SK-N-MC (cell line): ENCODE results near the gene FAM193B.

Experiments
- DNase-seq: peaks from one replicate; pipeline ENCODE4 v3.0.0-alpha.2; 2011; ENCODE audit warnings: low read depth, low spot score
- H3K27ac ChIP-seq: fragments of 200-600 bp; sonication (generic); 2 replicates; pipeline ENCODE4 v1.5.1; 2016; ENCODE audit warnings: mixed run types
- H3K36me3 ChIP-seq: fragments of 200-600 bp; sonication (generic); 2 replicates; pipeline ENCODE4 v1.6.1; 2017; ENCODE audit warnings: antibody characterized with exemption, low read length, mixed read lengths; ENCODE audit not compliant: insufficient read depth
- H3K4me3 ChIP-seq: fragments of 200-600 bp; sonication (generic); 2 replicates; pipeline ENCODE4 v1.5.1; 2016
- H3K9ac ChIP-seq: fragments of 200-600 bp; sonication (generic); 2 replicates; pipeline ENCODE4 v1.8.0; 2017; ENCODE audit warnings: mixed run types, mixed read lengths; ENCODE audit not compliant: insufficient read length
- H3K9me3 ChIP-seq: fragments of 200-600 bp; sonication (generic); 2 replicates; pipeline ENCODE4 v1.6.1; 2017; ENCODE audit warnings: low read depth, mild to moderate bottlenecking, antibody characterized with exemption, low read length, moderate library complexity, mixed read lengths
- EZH2 ChIP-seq: fragments of 200-600 bp; sonication (generic); IDR thresholded peaks from one replicate; pipeline ENCODE4 v1.6.1; 2017; ENCODE audit warnings: antibody characterized with exemption
- FOXP2 ChIP-seq: optimal IDR thresholded peaks from 2 replicates; pipeline ENCODE3; 2011; ENCODE audit warnings: mild to moderate bottlenecking, moderate library complexity; ENCODE audit not compliant: insufficient read depth; ENCODE audit errors: extremely low read length, control extremely low read depth
- POLR2AphosphoS5 ChIP-seq: IDR thresholded peaks from 2 replicates; pipeline ENCODE4 v1.6.1; 2012; ENCODE audit warnings: mild to moderate bottlenecking, low read depth, low read length, borderline replicate concordance

The FAM193B gene

GRCh38 chr5:177519463-177520235 is 34.7 kb downstream of the FAM193B start:
- TF ChIP-seq EZH2, result no peak
- no peak for TF ChIP-seq FOXP2
- TF ChIP-seq POLR2AphosphoS5, result no peak
- H3K9me3 ChIP-seq, result no peaks in the 10 kb centered on the region
- DNase-seq, result no peak
- no peak overlapping the region for H3K9ac ChIP-seq
- no peak overlapping the region for H3K4me3 ChIP-seq
- no peak overlapping the region for H3K27ac ChIP-seq
- H3K36me3 ChIP-seq, result peaks cover 30% of the 10 kb centered on the region

- TF ChIP-seq POLR2AphosphoS5 (peak; percentile 91), FOXP2 (peak; percentile 91), EZH2 (no peak)
- Histone ChIP-seq H3K9me3 (no peaks in the 10 kb centered on the region), H3K4me3 (peak within 1 kb of the TSS; percentile 96), H3K9ac (peak within 1 kb of the TSS; percentile 94), H3K27ac (peak within 1 kb of the TSS; percentile 49), H3K36me3 (peaks cover 49% of the 10 kb centered on the region)
- peak; percentile 93 for DNase-seq
These were observed 37.5 kb downstream of the FAM193B start, which contains the start of gene DDX41 for GRCh38 chr5:177516601-177517568. Gene DDX41 (minus strand): TSS chr5:177516961. CDS start chr5:177516945, 16 bp downstream.

GRCh38 chr5:177515580-177515979 is 38.8 kb downstream of the FAM193B start:
- DNase-seq, result no peak
- Histone ChIP-seq H3K4me3 (peak overlapping the region; percentile 96), H3K9ac (peak overlapping the region; percentile 94), H3K36me3 (peaks cover 52% of the 10 kb centered on the region), H3K9me3 (no peaks in the 10 kb centered on the region), H3K27ac (no peak overlapping the region)
- TF ChIP-seq FOXP2 (no peak), POLR2AphosphoS5 (no peak), EZH2 (no peak)

GRCh38 chr5:177514541-177514940 is 39.8 kb downstream of the FAM193B start:
- DNase-seq, result no peak
- no peak for TF ChIP-seq POLR2AphosphoS5
- no peak for TF ChIP-seq EZH2
- no peak for TF ChIP-seq FOXP2
- H3K9ac ChIP-seq, result no peak overlapping the region
- peaks cover 54% of the 10 kb centered on the region for H3K36me3 ChIP-seq
- no peaks in the 10 kb centered on the region for H3K9me3 ChIP-seq
- no peak overlapping the region for H3K4me3 ChIP-seq
- H3K27ac ChIP-seq, result no peak overlapping the region

DNA sequence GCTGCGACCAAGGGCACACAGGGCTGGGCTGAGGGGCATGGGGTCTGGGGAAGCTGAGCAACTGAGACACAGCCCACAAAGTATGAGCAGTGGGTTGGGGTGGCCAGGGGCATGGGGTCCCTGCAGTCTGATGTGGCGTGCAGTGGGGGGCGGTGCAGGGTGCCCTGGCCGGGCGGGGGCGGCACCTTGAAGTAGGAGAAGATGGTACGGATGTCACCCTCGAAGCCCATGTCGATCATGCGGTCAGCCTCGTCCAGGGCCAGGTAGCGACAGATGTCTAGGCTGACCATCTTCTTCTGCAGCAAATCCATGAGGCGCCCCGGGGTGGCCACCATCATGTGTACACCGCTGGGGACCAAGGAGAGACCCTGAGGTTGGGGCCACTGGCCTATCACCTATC is 40.9 kb downstream of the FAM193B start:
- Histone ChIP-seq H3K9ac (no peak overlapping the region), H3K4me3 (no peak overlapping the region), H3K36me3 (peaks cover 54% of the 10 kb centered on the region), H3K9me3 (no peaks in the 10 kb centered on the region), H3K27ac (no peak overlapping the region)
- no peak for DNase-seq
- TF ChIP-seq FOXP2, result no peak
- TF ChIP-seq EZH2, result no peak
- TF ChIP-seq POLR2AphosphoS5, result no peak

- H3K27ac ChIP-seq, result no peak overlapping the region
- H3K9me3 ChIP-seq, result no peaks in the 10 kb centered on the region
- TF ChIP-seq POLR2AphosphoS5, result no peak
- no peak for TF ChIP-seq EZH2
- no peak for TF ChIP-seq FOXP2
- DNase-seq, result no peak
- no peak overlapping the region for H3K9ac ChIP-seq
- H3K36me3 ChIP-seq, result peaks cover 54% of the 10 kb centered on the region
- H3K4me3 ChIP-seq, result no peak overlapping the region
These were observed 41.5 kb downstream of the FAM193B start for GRCh38 chr5:177512736-177513380.

- no peak for DNase-seq
- Histone ChIP-seq H3K27ac (no peak overlapping the region), H3K9ac (no peak overlapping the region), H3K9me3 (no peaks in the 10 kb centered on the region), H3K4me3 (no peak overlapping the region), H3K36me3 (peaks cover 54% of the 10 kb centered on the region)
- TF ChIP-seq POLR2AphosphoS5, result no peak
- TF ChIP-seq EZH2, result no peak
- TF ChIP-seq FOXP2, result no peak
These were observed 42.3 kb downstream of the FAM193B start for GRCh38 chr5:177511796-177512675.

GRCh38 chr5:177511181-177511580 is 43.2 kb downstream of the FAM193B start:
- H3K9ac ChIP-seq, result no peak overlapping the region

More at GRCh38 chr5:177511181-177511580, 43.2 kb downstream of the FAM193B start:
- H3K4me3 ChIP-seq, result no peak overlapping the region
- DNase-seq, result no peak
- H3K9me3 ChIP-seq, result no peaks in the 10 kb centered on the region
- no peak overlapping the region for H3K27ac ChIP-seq
- TF ChIP-seq EZH2, result no peak
- no peak for TF ChIP-seq POLR2AphosphoS5
- TF ChIP-seq FOXP2, result no peak
- H3K36me3 ChIP-seq, result peaks cover 54% of the 10 kb centered on the region
